HCT116 (cell line): Measurements from ENCODE around the gene MEP1B. TPM values are rescaled to one million over a fixed set of nuclear protein-coding genes. Genes with fewer than 3 reads are reported as not detected.

Experiments used
- ATAC-seq: fragments of 200-7000 bp; cut with Tn5 transposase; 2 replicates; pipeline ENCODE4 v1.9.1; 2020; ENCODE audit warnings: mild to moderate bottlenecking, moderate library complexity
- BruUV-seq: library from RNA; stranded (reverse); fragments of 400-500 nt; replicated peaks from 2 replicates; lab custom pipeline; 2021; lab: Mats Ljungman, UMichigan
- CTCF ChIA-PET: fragments of 300-600 bp; sonication (Branson Sonifier 250); formaldehyde crosslinking; loops from one replicate; lab custom pipeline; 2021; ENCODE audit warnings: antibody characterized with exemption; lab: Charles Lee
- POLR2A ChIA-PET: fragments of 300-600, 350-600 bp; sonication (Branson Sonifier 250); formaldehyde crosslinking; loops from one replicate; lab custom pipeline; 2021; ENCODE audit warnings: antibody characterized with exemption; lab: Charles Lee
- RAD21 ChIA-PET, 2 experiments: fragments of 300-600 bp; sonication (Branson Sonifier 250); formaldehyde crosslinking; loops; one replicate each; lab custom pipeline; 2023; ENCODE audit warnings: low total read pairs in 2 of 2; ENCODE audit not compliant: uncharacterized antibody in 2 of 2, unreplicated experiment in 2 of 2, low non-redundant PET in 1 of 2; lab: Charles Lee
- DNase-seq: peaks from one replicate; pipeline ENCODE4 v3.0.0-alpha.2; 2010; ENCODE audit warnings: low read depth, low spot score
- H2AFZ ChIP-seq: fragments of 200-600 bp; shearing (Covaris generic), sonication (generic); 2 replicates; pipeline ENCODE4 v1.6.1; 2017; ENCODE audit warnings: low read depth, mixed run types, mixed read lengths, antibody characterized with exemption, low read length; ENCODE audit not compliant: poor library complexity, severe bottlenecking
- H3K27ac ChIP-seq: 2 replicates; pipeline ENCODE4 v1.5.1; 2012; ENCODE audit warnings: low read depth, low read length
- H3K27me3 ChIP-seq: fragments of 200-600 bp; sonication (generic); 2 replicates; pipeline ENCODE4 v1.6.1; 2016; ENCODE audit warnings: mixed run types, low read length, mixed read lengths; ENCODE audit not compliant: insufficient read depth
- H3K36me3 ChIP-seq, 2 experiments: fragments of 200-500 bp in 1 of 2; fragments of 200-600 bp in 1 of 2; sonication (Bioruptor generic) in 1 of 2; sonication (generic) in 1 of 2; 2 replicates each; pipeline versions ENCODE4 v1.5.1 to v1.6.1; 2014 to 2016; ENCODE audit warnings: low read length in 2 of 2, inconsistent platforms in 1 of 2, mixed read lengths in 1 of 2, mixed run types in 1 of 2; ENCODE audit not compliant: insufficient read depth in 2 of 2, control insufficient read depth in 1 of 2
- H3K4me1 ChIP-seq, 2 experiments: fragments of 200-600 bp in 1 of 2; sonication (generic) in 1 of 2; 2 replicates each; pipeline versions ENCODE4 v1.5.1 to v1.6.1; 2012 to 2017; ENCODE audit warnings: low read length in 2 of 2, inconsistent platforms in 1 of 2, mild to moderate bottlenecking in 1 of 2, mixed read lengths in 1 of 2, mixed run types in 1 of 2, moderate library complexity in 1 of 2; ENCODE audit not compliant: insufficient read depth in 2 of 2, control insufficient read depth in 1 of 2
- H3K4me2 ChIP-seq: fragments of 200-600 bp; sonication (generic); 2 replicates; pipeline ENCODE4 v1.6.1; 2017; ENCODE audit warnings: mixed run types, low read length, mixed read lengths
- H3K4me3 ChIP-seq, 2 experiments: fragments of 200-600 bp in 1 of 2; sonication (generic) in 1 of 2; replicated peaks in 1 of 2; 2 replicates each; pipeline ENCODE4 v1.5.1; 2011 to 2016; ENCODE audit warnings: low read length in 2 of 2, control low read depth in 1 of 2, low read depth in 1 of 2, mild to moderate bottlenecking in 1 of 2, mixed read lengths in 1 of 2, mixed run types in 1 of 2
- H3K79me2 ChIP-seq: fragments of 200-600 bp; sonication (generic); 2 replicates; pipeline ENCODE4 v1.6.1; 2017; ENCODE audit warnings: mild to moderate bottlenecking, mixed run types, low read length, moderate library complexity, mixed read lengths; ENCODE audit not compliant: insufficient read depth
- H3K9ac ChIP-seq: fragments of 200-600 bp; sonication (generic); 2 replicates; pipeline ENCODE4 v1.6.1; 2016; ENCODE audit warnings: low read length, mixed read lengths
- H3K9me2 ChIP-seq: fragments of 200-600 bp; sonication (generic), shearing (Covaris generic); 2 replicates; pipeline ENCODE4 v1.6.1; 2017; ENCODE audit warnings: mixed run types, mild to moderate bottlenecking, moderate library complexity; ENCODE audit not compliant: insufficient read depth
- H3K9me3 ChIP-seq, 2 experiments: fragments of 200-500 bp in 1 of 2; fragments of 200-600 bp in 1 of 2; sonication (Bioruptor generic) in 1 of 2; sonication (generic) in 1 of 2; 2 replicates each; pipeline ENCODE4 v1.6.1; 2014 to 2017; ENCODE audit warnings: low read length in 2 of 2, mixed read lengths in 2 of 2, inconsistent platforms in 1 of 2, low read depth in 1 of 2, mild to moderate bottlenecking in 1 of 2, mixed run types in 1 of 2, moderate library complexity in 1 of 2; ENCODE audit not compliant: control insufficient read depth in 1 of 2, insufficient read depth in 1 of 2
- H4K20me1 ChIP-seq: fragments of 200-600 bp; sonication (generic), shearing (Covaris generic); 2 replicates; pipeline ENCODE4 v1.6.1; 2017; ENCODE audit warnings: mixed run types, mild to moderate bottlenecking, moderate library complexity; ENCODE audit not compliant: insufficient read depth
- ATF3 ChIP-seq: IDR thresholded peaks from 2 replicates; pipeline ENCODE4 v1.6.1; 2012
- CBX3 ChIP-seq: IDR thresholded peaks from 2 replicates; pipeline ENCODE4 v1.6.1; 2012; ENCODE audit warnings: low read depth
- CEBPB ChIP-seq: IDR thresholded peaks from 2 replicates; pipeline ENCODE4 v1.6.1; 2012; ENCODE audit warnings: low read depth
- CTCF ChIP-seq, 3 experiments: fragments of 200-600 bp in 1 of 3; sonication (generic) in 1 of 3; IDR thresholded peaks in 2 of 3; conservative IDR thresholded peaks in 1 of 3; 2 replicates each; pipeline ENCODE4 v1.5.1; 2012 to 2017; ENCODE audit warnings: low read depth in 2 of 3, low read length in 2 of 3, antibody characterized with exemption in 1 of 3, borderline replicate concordance in 1 of 3, control low read depth in 1 of 3, mild to moderate bottlenecking in 1 of 3, mixed read lengths in 1 of 3, mixed run types in 1 of 3, moderate library complexity in 1 of 3; ENCODE audit not compliant: insufficient read depth in 1 of 3
- EGR1 ChIP-seq: IDR thresholded peaks from 2 replicates; pipeline ENCODE4 v1.6.1; 2012; ENCODE audit warnings: low read depth
- ELF1 ChIP-seq: IDR thresholded peaks from 2 replicates; pipeline ENCODE4 v1.6.1; 2012; ENCODE audit warnings: low read depth, borderline replicate concordance
- EZH2phosphoT487 ChIP-seq: fragments of 200-600 bp; IDR thresholded peaks from 2 replicates; pipeline ENCODE4 v1.6.1; 2018; ENCODE audit warnings: antibody characterized with exemption, borderline replicate concordance
- JUND ChIP-seq: IDR thresholded peaks from 2 replicates; pipeline ENCODE4 v1.6.1; 2012
- MAX ChIP-seq: IDR thresholded peaks from 2 replicates; pipeline ENCODE4 v1.6.1; 2012
- POLR2AphosphoS5 ChIP-seq: IDR thresholded peaks from 2 replicates; pipeline ENCODE4 v1.6.1; 2011; ENCODE audit warnings: mild to moderate bottlenecking, low read depth, low read length, moderate library complexity
- SP1 ChIP-seq: IDR thresholded peaks from 2 replicates; pipeline ENCODE4 v1.6.1; 2012; ENCODE audit warnings: low read depth
- SRF ChIP-seq: IDR thresholded peaks from 2 replicates; pipeline ENCODE4 v1.6.1; 2012; ENCODE audit warnings: low read depth
- TCF7L2 ChIP-seq: IDR thresholded peaks from 2 replicates; pipeline ENCODE4 v1.7.0; 2011; ENCODE audit warnings: borderline replicate concordance, inconsistent platforms; ENCODE audit not compliant: insufficient read depth, insufficient read length; ENCODE audit errors: extremely low read depth
- ZFX ChIP-seq: fragments of 450-650 bp; IDR thresholded peaks from 2 replicates; pipeline ENCODE4 v1.6.1; 2017
- ZNF274 ChIP-seq: fragments of 200-500 bp; sonication (Bioruptor generic); IDR thresholded peaks from 2 replicates; pipeline ENCODE4 v1.6.1; 2014; ENCODE audit warnings: mild to moderate bottlenecking, low read depth, low read length, inconsistent platforms
- intact Hi-C: fragments of 100-400 bp; cut with micrococcal nuclease; formaldehyde crosslinking; loops from 2 replicates; pipeline ENCODE4 v1.10.0; 2022
- total RNA-seq: library from RNA; stranded (reverse); gene quantifications from one replicate; pipeline ENCODE4 v1.2.1, GENCODE V29; 2021; ENCODE audit not compliant: unreplicated experiment
- TF ChIP-seq, protein P1 (sequence below): IDR thresholded peaks from 2 replicates; pipeline ENCODE4 v1.6.1; 2011; ENCODE audit warnings: mild to moderate bottlenecking, low read length, moderate library complexity; ENCODE audit not compliant: insufficient replicate concordance; ENCODE audit errors: extremely low read depth

Gene MEP1B
- total RNA-seq, 1 experiment from 2014 or later = not detected

GRCh38 chr18:32216390-32216789, 26.6 kb downstream of the MEP1B start:
- ATAC-seq (no peak), DNase-seq (no peak)
- no peaks in the 10 kb centered on the region for H3K9me3 ChIP-seq
- H2AFZ ChIP-seq = no peak overlapping the region
- no peak overlapping the region for H3K9ac ChIP-seq
- intact Hi-C loops = no loop called here
- no peaks in the 10 kb centered on the region for H3K36me3 ChIP-seq
- no peak for TF ChIP-seq CEBPB
- TF ChIP-seq SP1 = no peak
- no peak for TF ChIP-seq ZNF274
- no peak for TF ChIP-seq POLR2AphosphoS5
- TF ChIP-seq ZFX = no peak
- no peak for TF ChIP-seq EZH2phosphoT487
- no peak for TF ChIP-seq MAX
- no peak for TF ChIP-seq CTCF (IDR thresholded peaks at IDR 0.05 in 2 of 3, conservative IDR thresholded peaks at IDR 0.05 in 1 of 3; ENCODE audit: borderline replicate concordance in 1 of 3, insufficient read depth in 1 of 3, low read depth in 2 of 3, low read length in 2 of 3)
- no peak for TF ChIP-seq ATF3
- no peak for TF ChIP-seq SRF
- no peak for TF ChIP-seq TCF7L2
- no peak for TF ChIP-seq ELF1
- no peak for TF ChIP-seq CBX3
- no peak for TF ChIP-seq EGR1
- TF ChIP-seq, protein P1, sequence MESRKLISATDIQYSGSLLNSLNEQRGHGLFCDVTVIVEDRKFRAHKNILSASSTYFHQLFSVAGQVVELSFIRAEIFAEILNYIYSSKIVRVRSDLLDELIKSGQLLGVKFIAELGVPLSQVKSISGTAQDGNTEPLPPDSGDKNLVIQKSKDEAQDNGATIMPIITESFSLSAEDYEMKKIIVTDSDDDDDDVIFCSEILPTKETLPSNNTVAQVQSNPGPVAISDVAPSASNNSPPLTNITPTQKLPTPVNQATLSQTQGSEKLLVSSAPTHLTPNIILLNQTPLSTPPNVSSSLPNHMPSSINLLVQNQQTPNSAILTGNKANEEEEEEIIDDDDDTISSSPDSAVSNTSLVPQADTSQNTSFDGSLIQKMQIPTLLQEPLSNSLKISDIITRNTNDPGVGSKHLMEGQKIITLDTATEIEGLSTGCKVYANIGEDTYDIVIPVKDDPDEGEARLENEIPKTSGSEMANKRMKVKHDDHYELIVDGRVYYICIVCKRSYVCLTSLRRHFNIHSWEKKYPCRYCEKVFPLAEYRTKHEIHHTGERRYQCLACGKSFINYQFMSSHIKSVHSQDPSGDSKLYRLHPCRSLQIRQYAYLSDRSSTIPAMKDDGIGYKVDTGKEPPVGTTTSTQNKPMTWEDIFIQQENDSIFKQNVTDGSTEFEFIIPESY = no peak
- TF ChIP-seq JUND = no peak
- no peaks in the 10 kb centered on the region for H3K27me3 ChIP-seq
- no peak overlapping the region for H3K4me2 ChIP-seq
- no TSS peak for BruUV-seq
- H3K4me3 ChIP-seq = no peak overlapping the region
- ChIA-PET POLR2A (no interaction called here), RAD21 (no interaction called here), CTCF (no interaction called here)
- no peaks in the 10 kb centered on the region for H3K79me2 ChIP-seq
- no peak overlapping the region for H3K27ac ChIP-seq
- H3K4me1 ChIP-seq = no peaks in the 10 kb centered on the region
- H4K20me1 ChIP-seq = no peaks in the 10 kb centered on the region
- no peaks in the 10 kb centered on the region for H3K9me2 ChIP-seq
